Gastroesophageal sphincter (tissue), 4 donors: Measurements from ENCODE around the gene FAM124A. TPM values are rescaled to one million over a fixed set of nuclear protein-coding genes. Genes with fewer than 3 reads are reported as not detected.

Source experiments
- ATAC-seq: fragments of 150-250 bp; one replicate; pipeline ENCODE4 v1.9.1; 2016; ENCODE audit warnings: mild to moderate bottlenecking, moderate library complexity
- H3K27ac ChIP-seq, 4 donors: fragments of 200-600 bp; sonication (generic) in 3 of 4; 1 replicate in 3 of 4; 2 replicates in 1 of 4; pipeline ENCODE4 v1.5.1; 2016 to 2019
- H3K27me3 ChIP-seq: fragments of 200-600 bp; sonication (generic); one replicate; pipeline ENCODE4 v1.5.1; 2019
- H3K36me3 ChIP-seq, 2 donors: fragments of 200-600 bp; sonication (generic); one replicate each; pipeline ENCODE4 v1.5.1; 2019; ENCODE audit warnings: control low read depth in 1 of 2
- H3K4me1 ChIP-seq, 3 donors: fragments of 200-600 bp; sonication (generic); 1 replicate in 2 of 3; 2 replicates in 1 of 3; pipeline ENCODE4 v1.5.1; 2016 to 2019; ENCODE audit warnings: control low read depth in 2 of 3
- H3K4me3 ChIP-seq, 2 donors: fragments of 200-600 bp; sonication (generic); one replicate each; pipeline ENCODE4 v1.5.1; 2019; ENCODE audit warnings: mild to moderate bottlenecking in 1 of 2, moderate library complexity in 1 of 2
- H3K9me3 ChIP-seq, 3 donors: fragments of 200-600 bp; sonication (generic); one replicate each; pipeline ENCODE4 v1.5.1; 2017 to 2019; ENCODE audit warnings: control low read depth in 2 of 3
- CTCF ChIP-seq, 4 experiments: fragments of 200-600 bp in 2 of 4; fragments of 450-650 bp in 2 of 4; sonication (generic) in 1 of 4; IDR thresholded peaks; one replicate each; pipeline ENCODE4 v1.5.1; 2017 to 2019; ENCODE audit warnings: antibody characterized with exemption in 4 of 4, mild to moderate bottlenecking in 2 of 4, moderate library complexity in 2 of 4
- EP300 ChIP-seq: sonication (generic); formaldehyde crosslinking; IDR thresholded peaks from one replicate; pipeline ENCODE4 v1.6.1; 2017; ENCODE audit warnings: antibody characterized with exemption, mild to moderate bottlenecking
- POLR2A ChIP-seq, 2 donors: fragments of 450-650 bp; IDR thresholded peaks; one replicate each; pipeline ENCODE4 v1.6.1; 2017; ENCODE audit warnings: antibody characterized with exemption in 2 of 2, mild to moderate bottlenecking in 2 of 2, moderate library complexity in 1 of 2
- POLR2AphosphoS5 ChIP-seq: sonication (generic); formaldehyde crosslinking; IDR thresholded peaks from one replicate; pipeline ENCODE4 v1.6.1; 2017; ENCODE audit warnings: antibody characterized with exemption
- WGBS, 2 donors: methylation state at CpG; one replicate each; pipeline ENCODE4 v1.1.5; 2018; ENCODE audit warnings: low coverage in 1 of 2; 5-methylcytosine and 5-hydroxymethylcytosine counted together
- total RNA-seq, 4 donors: library from RNA; depleted of rRNA; stranded (reverse); fragments of >200 nt; gene quantifications; one replicate each; pipeline ENCODE4 v1.1.0, GENCODE V29; 2016

FAM124A gene
- total RNA-seq, 4 donors from 2014 or later: 13.7 to 23.2 (median 15.2) TPM

DNA sequence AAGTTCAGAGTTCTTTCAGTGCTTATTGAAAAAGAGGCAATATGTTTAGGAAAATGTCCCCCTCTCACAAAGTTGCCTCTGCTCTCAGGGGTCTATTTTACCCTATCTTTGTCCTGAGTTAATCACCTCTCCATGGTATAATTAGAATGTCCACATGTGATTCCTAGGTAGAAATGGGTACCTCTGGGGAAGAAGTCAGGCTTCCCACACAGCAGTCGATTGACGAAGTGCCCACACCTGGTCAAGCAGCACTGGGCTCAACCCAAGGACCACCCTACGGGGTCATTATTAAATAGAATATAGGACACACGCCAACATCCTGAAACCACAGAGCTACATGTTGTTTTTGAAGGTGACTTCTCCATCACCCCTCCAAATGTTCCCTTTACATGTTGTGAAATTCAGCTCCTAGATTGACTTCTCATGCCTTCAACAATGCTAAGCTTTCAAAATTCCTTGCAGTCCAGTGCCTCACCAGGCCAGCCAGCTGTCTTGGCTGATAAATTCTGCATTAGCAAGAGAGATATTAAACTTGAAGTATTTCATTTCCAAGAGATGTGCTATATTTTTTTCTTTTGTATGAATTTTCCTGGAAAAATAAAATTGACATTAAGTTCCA lies 43.6 kb upstream of the FAM124A start:
- H3K27me3 ChIP-seq: no peaks in the 10 kb centered on the region
- H3K4me3 ChIP-seq: no peak overlapping the region
- 89 to 100% methylated on average over 1 to 4 of the region's 4 CpGs for WGBS, 2 donors
- no peak overlapping the region for H3K27ac ChIP-seq
- no peaks in the 10 kb centered on the region for H3K36me3 ChIP-seq
- ATAC-seq: no peak
- TF ChIP-seq CTCF (IDR thresholded peaks at IDR 0.05) (no peak), POLR2A (IDR thresholded peaks at IDR 0.05) (no peak), POLR2AphosphoS5 (no peak), EP300 (no peak)
- no peaks in the 10 kb centered on the region for H3K4me1 ChIP-seq
- H3K9me3 ChIP-seq: no peaks in the 10 kb centered on the region

- Histone ChIP-seq H3K27ac (no peak overlapping the region), H3K9me3 (no peaks in the 10 kb centered on the region), H3K4me1 (no peaks in the 10 kb centered on the region), H3K27me3 (no peaks in the 10 kb centered on the region), H3K4me3 (no peak overlapping the region), H3K36me3 (no peaks in the 10 kb centered on the region)
- TF ChIP-seq EP300 (no peak), POLR2AphosphoS5 (no peak), POLR2A (IDR thresholded peaks at IDR 0.05) (no peak), CTCF (IDR thresholded peaks at IDR 0.05) (no peak)
- no peak for ATAC-seq
- WGBS, 2 donors: 61 to 88% methylated on average over 5 of the region's 5 CpGs
Measured at GRCh38 chr13:51179432-51179971, 42.7 kb upstream of the FAM124A start.

GRCh38 chr13:51180853-51181511 lies 41.2 kb upstream of the FAM124A start:
- WGBS, 2 donors: 48 to 53% methylated on average over 2 of the region's 2 CpGs
- no peak overlapping the region for H3K4me3 ChIP-seq
- H3K27me3 ChIP-seq: no peaks in the 10 kb centered on the region
- H3K36me3 ChIP-seq: no peaks in the 10 kb centered on the region
- no peaks in the 10 kb centered on the region for H3K4me1 ChIP-seq
- ATAC-seq: no peak
- TF ChIP-seq POLR2A (IDR thresholded peaks at IDR 0.05) (no peak), EP300 (no peak), CTCF (IDR thresholded peaks at IDR 0.05) (no peak), POLR2AphosphoS5 (no peak)
- no peak overlapping the region for H3K27ac ChIP-seq
- H3K9me3 ChIP-seq: no peaks in the 10 kb centered on the region

- Histone ChIP-seq H3K9me3 (no peaks in the 10 kb centered on the region), H3K27ac (no peak overlapping the region), H3K4me1 (no peaks in the 10 kb centered on the region), H3K4me3 (no peak overlapping the region), H3K27me3 (no peaks in the 10 kb centered on the region), H3K36me3 (no peaks in the 10 kb centered on the region)
- TF ChIP-seq POLR2A (IDR thresholded peaks at IDR 0.05): no peak
- no peak for TF ChIP-seq POLR2AphosphoS5
- no peak for TF ChIP-seq CTCF (IDR thresholded peaks at IDR 0.05)
- no peak for TF ChIP-seq EP300
- WGBS, 2 donors: 59 to 71% methylated on average over 3 to 4 of the region's 4 CpGs
- no peak for ATAC-seq
Measured at GRCh38 chr13:51181786-51182383, 40.3 kb upstream of the FAM124A start.
